ENCODE results near the gene PNMT. TPM values are rescaled to one million over a fixed set of nuclear protein-coding genes. Genes with fewer than 3 reads are reported as not detected.

The PNMT gene
- total and polyA plus RNA-seq, 2 of the 4 experiments (the other 2 are of a cell fraction): not detected

GRCh38 chr17:39638317-39638716 lies 29.9 kb upstream of the PNMT start:
- Histone ChIP-seq H2AFZ (replicated peaks; ENCODE audit: low read length, poor library complexity) (no peak overlapping the region), H3K9me3 (ENCODE audit: control insufficient read depth, insufficient read depth, low read length) (no peaks in the 10 kb centered on the region), H3K79me1 (ENCODE audit: low read depth in 1 of 2, low read length in 2 of 2) (peaks cover 27 to 71% of the 10 kb centered on the region in 2 experiments), H3K56ac (ENCODE audit: extremely low read depth, insufficient read depth, low read length) (no peak overlapping the region), H3K4me2 (ENCODE audit: low read depth, low read length) (peak overlapping the region; percentile 100), H2BK20ac (ENCODE audit: low read depth, low read length) (no peak overlapping the region), H3K9me1 (ENCODE audit: insufficient read depth, low read length) (peaks cover 38% of the 10 kb centered on the region), H3K4ac (ENCODE audit: low read depth, low read length) (no peak overlapping the region), H3K23ac (ENCODE audit: low read depth, low read length) (0 out of 2 replicates have a peak overlapping the region, but pooled peaks have one; percentile 8), H2BK120ac (ENCODE audit: low read depth, low read length) (no peak overlapping the region), H3K27me3 (ENCODE audit: control insufficient read depth, insufficient read depth, low read length) (no peaks in the 10 kb centered on the region), H3K14ac (replicated peaks; ENCODE audit: low read depth, low read length) (0 out of 2 replicates have a peak overlapping the region, but pooled peaks have one; percentile 24), H3K18ac (ENCODE audit: low read depth, low read length) (no peak overlapping the region), H3K9ac (ENCODE audit: low read depth, low read length) (no peak overlapping the region), H4K20me1 (ENCODE audit: insufficient read depth, low read length) (peaks cover 32% of the 10 kb centered on the region), H4K8ac (ENCODE audit: low read depth in 2 of 2, low read length in 2 of 2) (no peak overlapping the region; a peak in 1 of 4 replicates), H3K36me3 (ENCODE audit: control insufficient read depth, insufficient read depth, low read length) (no peaks in the 10 kb centered on the region), H2BK15ac (ENCODE audit: low read depth, low read length) (no peak overlapping the region), H2AK5ac (ENCODE audit: low read depth, low read length) (no peak overlapping the region), H4K5ac (ENCODE audit: low read depth, low read length) (no peak overlapping the region), H4K91ac (ENCODE audit: insufficient read depth, low read depth, low read length) (no peak overlapping the region), H2BK5ac (ENCODE audit: low read depth, low read length, poor library complexity, severe bottlenecking) (no peak overlapping the region), H3K27ac (ENCODE audit: insufficient read depth, low read length) (no peak overlapping the region), H2AK9ac (replicated peaks; ENCODE audit: low read depth, low read length, poor library complexity) (no peak overlapping the region), H3K4me1 (ENCODE audit: control insufficient read depth, insufficient read depth, low read length) (peaks cover 28% of the 10 kb centered on the region), H3K4me3 (ENCODE audit: insufficient read depth, low read depth, low read length) (0 out of 2 replicates have a peak overlapping the region, but pooled peaks have one; percentile 96)
- dilution Hi-C loops (cut with HindIII; ENCODE audit: low sequenced_read_pairs, unreplicated experiment): no loop called here
- WGBS, 2 experiments (ENCODE audit: extremely low coverage in 2 of 2, insufficient read length in 1 of 2): 80% methylated on average over 1 of the region's 7 CpGs; no CpG with 5 or more reads in 1 of the 2 experiments
- no TSS peak for BruUV-seq (replicated peaks)
- POLR2A ChIA-PET (ENCODE audit: unreplicated experiment): no interaction called here
- in situ Hi-C loops (cut with MboI; ENCODE audit: low sequenced_read_pairs): no loop called here
- no peak for DNase-seq
- TF ChIP-seq RCOR1 (IDR thresholded peaks at IDR 0.05; ENCODE audit: insufficient replicate concordance, low read length) (no peak), MXI1 (IDR thresholded peaks at IDR 0.05; ENCODE audit: borderline replicate concordance, low read depth, low read length) (no peak), CHD1 (IDR thresholded peaks at IDR 0.05; ENCODE audit: low read depth, low read length) (no peak), CEBPB (IDR thresholded peaks at IDR 0.05; ENCODE audit: low read depth, low read length) (no peak), RAD21 (IDR thresholded peaks at IDR 0.05; ENCODE audit: low read length) (no peak), BHLHE40 (IDR thresholded peaks at IDR 0.05; ENCODE audit: low read depth, low read length) (no peak), MAFK (IDR thresholded peaks at IDR 0.05; ENCODE audit: low read depth, low read length) (no peak), CTCF (conservative IDR thresholded peaks at IDR 0.05; ENCODE audit: low read depth, low read length) (no peak), FOS (IDR thresholded peaks at IDR 0.05; ENCODE audit: low read depth, low read length) (no peak)
- TF ChIP-seq, protein P1, sequence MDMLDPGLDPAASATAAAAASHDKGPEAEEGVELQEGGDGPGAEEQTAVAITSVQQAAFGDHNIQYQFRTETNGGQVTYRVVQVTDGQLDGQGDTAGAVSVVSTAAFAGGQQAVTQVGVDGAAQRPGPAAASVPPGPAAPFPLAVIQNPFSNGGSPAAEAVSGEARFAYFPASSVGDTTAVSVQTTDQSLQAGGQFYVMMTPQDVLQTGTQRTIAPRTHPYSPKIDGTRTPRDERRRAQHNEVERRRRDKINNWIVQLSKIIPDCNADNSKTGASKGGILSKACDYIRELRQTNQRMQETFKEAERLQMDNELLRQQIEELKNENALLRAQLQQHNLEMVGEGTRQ (IDR thresholded peaks at IDR 0.05; ENCODE audit: low read depth, low read length): no peak
- TF ChIP-seq, protein P2, sequence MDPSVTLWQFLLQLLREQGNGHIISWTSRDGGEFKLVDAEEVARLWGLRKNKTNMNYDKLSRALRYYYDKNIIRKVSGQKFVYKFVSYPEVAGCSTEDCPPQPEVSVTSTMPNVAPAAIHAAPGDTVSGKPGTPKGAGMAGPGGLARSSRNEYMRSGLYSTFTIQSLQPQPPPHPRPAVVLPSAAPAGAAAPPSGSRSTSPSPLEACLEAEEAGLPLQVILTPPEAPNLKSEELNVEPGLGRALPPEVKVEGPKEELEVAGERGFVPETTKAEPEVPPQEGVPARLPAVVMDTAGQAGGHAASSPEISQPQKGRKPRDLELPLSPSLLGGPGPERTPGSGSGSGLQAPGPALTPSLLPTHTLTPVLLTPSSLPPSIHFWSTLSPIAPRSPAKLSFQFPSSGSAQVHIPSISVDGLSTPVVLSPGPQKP (IDR thresholded peaks at IDR 0.05; ENCODE audit: borderline replicate concordance, low read depth, low read length): no peak
- intact Hi-C loops (cut with micrococcal nuclease): no loop called here
- no peak for ATAC-seq (ENCODE audit: low read depth)
- CTCF ChIA-PET: interaction anchor here (2.9 kb wide), 1 partner anchor 17 kb away, joined by 11 read pairs; no protein-coding TSS in a partner anchor

Data from IMR-90 (cell line).